Measurements from ENCODE around the gene CMTM1. TPM values are rescaled to one million over a fixed set of nuclear protein-coding genes. Genes with fewer than 3 reads are reported as not detected.
A peak's percentile ranks its signal among the peaks of the same experiment; 100 is the strongest.

The CMTM1 gene
- total RNA-seq, 1 donor from 2014 or later: 5.0 TPM

GRCh38 chr16:66616592-66616991 is 50.4 kb downstream of the CMTM1 start:
- TF ChIP-seq, protein P1, sequence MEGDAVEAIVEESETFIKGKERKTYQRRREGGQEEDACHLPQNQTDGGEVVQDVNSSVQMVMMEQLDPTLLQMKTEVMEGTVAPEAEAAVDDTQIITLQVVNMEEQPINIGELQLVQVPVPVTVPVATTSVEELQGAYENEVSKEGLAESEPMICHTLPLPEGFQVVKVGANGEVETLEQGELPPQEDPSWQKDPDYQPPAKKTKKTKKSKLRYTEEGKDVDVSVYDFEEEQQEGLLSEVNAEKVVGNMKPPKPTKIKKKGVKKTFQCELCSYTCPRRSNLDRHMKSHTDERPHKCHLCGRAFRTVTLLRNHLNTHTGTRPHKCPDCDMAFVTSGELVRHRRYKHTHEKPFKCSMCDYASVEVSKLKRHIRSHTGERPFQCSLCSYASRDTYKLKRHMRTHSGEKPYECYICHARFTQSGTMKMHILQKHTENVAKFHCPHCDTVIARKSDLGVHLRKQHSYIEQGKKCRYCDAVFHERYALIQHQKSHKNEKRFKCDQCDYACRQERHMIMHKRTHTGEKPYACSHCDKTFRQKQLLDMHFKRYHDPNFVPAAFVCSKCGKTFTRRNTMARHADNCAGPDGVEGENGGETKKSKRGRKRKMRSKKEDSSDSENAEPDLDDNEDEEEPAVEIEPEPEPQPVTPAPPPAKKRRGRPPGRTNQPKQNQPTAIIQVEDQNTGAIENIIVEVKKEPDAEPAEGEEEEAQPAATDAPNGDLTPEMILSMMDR (conservative IDR thresholded peaks at IDR 0.05; ENCODE audit: low read depth, low read length): no peak
- no peak for DNase-seq (ENCODE audit: low read depth)
- no peak overlapping the region for H3K4me3 ChIP-seq (ENCODE audit: low read depth, low read length)

DNA sequence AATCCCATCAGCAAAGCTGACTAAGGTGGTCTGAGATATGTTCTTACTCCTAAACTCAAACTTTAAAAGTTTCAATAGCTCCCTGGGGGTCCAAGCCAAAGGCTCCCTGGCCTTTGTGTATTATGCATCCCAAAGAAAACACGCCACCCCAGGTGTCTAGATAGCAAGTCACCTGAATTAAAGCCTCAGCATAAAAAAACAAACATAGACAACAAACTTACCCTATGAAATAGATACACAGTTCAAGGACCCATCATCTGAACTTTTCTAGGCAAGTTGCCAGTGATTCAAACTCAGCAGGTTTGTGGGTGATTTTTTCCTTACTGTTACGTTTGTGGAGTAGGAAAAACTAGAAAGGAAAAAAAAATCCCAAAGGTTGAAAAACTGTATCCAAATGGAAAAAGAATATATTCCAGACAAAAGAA is 50.8 kb downstream of the CMTM1 start:
- TF ChIP-seq, protein P1 (conservative IDR thresholded peaks at IDR 0.05; ENCODE audit: low read depth, low read length): no peak
- DNase-seq (ENCODE audit: low read depth): no peak

DNA sequence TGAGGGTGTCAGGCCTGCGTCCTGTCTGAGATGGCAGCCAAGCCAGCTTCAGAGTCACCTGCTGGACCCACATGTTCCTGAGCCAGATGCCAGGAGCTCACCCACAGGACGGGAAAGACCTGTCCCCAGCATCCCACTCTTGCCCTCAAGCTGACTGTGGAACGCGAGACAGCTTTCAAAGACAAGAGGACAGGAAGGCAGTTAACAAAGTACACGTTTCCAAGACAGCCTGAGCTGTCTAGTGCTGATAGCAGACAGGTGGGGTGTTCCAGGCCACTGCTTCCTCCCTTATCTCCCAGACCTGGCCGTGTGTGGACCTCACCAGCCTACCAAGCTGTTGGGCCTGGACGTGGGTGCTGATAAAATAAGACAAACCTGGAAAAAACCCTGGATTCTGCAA is 51.5 kb downstream of the CMTM1 start:
- TF ChIP-seq, protein P1 (conservative IDR thresholded peaks at IDR 0.05; ENCODE audit: low read depth, low read length): no peak
- no peak overlapping the region for H3K4me3 ChIP-seq (ENCODE audit: low read depth, low read length)
- DNase-seq (ENCODE audit: low read depth): no peak

More for the DNA sequence above, 50.8 kb downstream of the CMTM1 start:
- no peak overlapping the region for H3K4me3 ChIP-seq (ENCODE audit: low read depth, low read length)

- DNase-seq (ENCODE audit: low read depth): peak; percentile 96
- no peak overlapping the region for H3K4me3 ChIP-seq (ENCODE audit: low read depth, low read length)
- TF ChIP-seq, protein P1 (conservative IDR thresholded peaks at IDR 0.05; ENCODE audit: low read depth, low read length): no peak
Measured at GRCh38 chr16:66618588-66619375, 52.5 kb downstream of the CMTM1 start.

GRCh38 chr16:66619534-66620428 is 53.5 kb downstream of the CMTM1 start:
- H3K4me3 ChIP-seq (ENCODE audit: low read depth, low read length): no peak overlapping the region
- TF ChIP-seq, protein P1 (conservative IDR thresholded peaks at IDR 0.05; ENCODE audit: low read depth, low read length): no peak
- no peak for DNase-seq (ENCODE audit: low read depth)

DNA sequence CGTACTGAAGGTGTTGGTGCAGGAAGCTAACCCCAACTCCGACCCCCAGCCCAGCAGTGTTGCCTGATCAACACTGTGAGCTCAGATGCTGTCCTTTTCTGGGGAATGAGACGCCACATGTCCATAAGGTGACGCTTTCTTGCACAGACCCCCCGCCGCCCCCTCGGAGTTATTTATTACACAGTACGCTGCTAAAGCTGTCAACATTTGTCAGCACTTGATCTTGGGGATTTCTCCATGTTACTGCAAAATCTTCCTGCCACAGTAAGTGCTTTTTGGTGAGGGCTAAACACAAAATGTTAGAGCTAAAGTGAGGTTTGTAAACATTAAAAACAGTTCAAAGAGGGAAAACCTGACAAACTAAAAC is 54.2 kb downstream of the CMTM1 start:
- DNase-seq (ENCODE audit: low read depth): no peak
- TF ChIP-seq, protein P1 (conservative IDR thresholded peaks at IDR 0.05; ENCODE audit: low read depth, low read length): no peak
- H3K4me3 ChIP-seq (ENCODE audit: low read depth, low read length): no peak overlapping the region
